ENCODE results near the gene HELLS. TPM values are rescaled to one million over a fixed set of nuclear protein-coding genes. Genes with fewer than 3 reads are reported as not detected.

Gene HELLS
- total RNA-seq, 6 experiments from 2014 or later = 1.3 to 12.8 (median 3.3) TPM

- DNase-seq (no peak), ATAC-seq (no peak)
- TF ChIP-seq POLR2A (IDR thresholded peaks at IDR 0.05) (no peak), CTCF (IDR thresholded peaks at IDR 0.05) (no peak)
- no peaks in the 10 kb centered on the region for H3K27me3 ChIP-seq
- no peak overlapping the region for H3K4me3 ChIP-seq
- no peak overlapping the region for H3K27ac ChIP-seq
- intact Hi-C loops (cut with DNase I) = no loop called here
- no peaks in the 10 kb centered on the region for H3K4me1 ChIP-seq
- no peaks in the 10 kb centered on the region for H3K9me3 ChIP-seq
- H3K36me3 ChIP-seq = no peaks in the 10 kb centered on the region
- WGBS (ENCODE audit: insufficient coverage, low coverage, low lambda C conversion rate, missing lambda C conversion rate) = 88% methylated on average over 1 of the region's 1 CpG
Observed at GRCh38 chr10:94622666-94623205, 77.1 kb downstream of the HELLS start.

GRCh38 chr10:94623572-94623971 is 78.0 kb downstream of the HELLS start:
- 92% methylated on average over 2 of the region's 2 CpGs for WGBS (ENCODE audit: insufficient coverage, low coverage, low lambda C conversion rate, missing lambda C conversion rate)
- DNase-seq = no peak
- no peak for ATAC-seq

GRCh38 chr10:94626476-94626875 is 80.9 kb downstream of the HELLS start:
- WGBS (ENCODE audit: insufficient coverage, low coverage, low lambda C conversion rate, missing lambda C conversion rate) = 95% methylated on average over 2 of the region's 2 CpGs
- H3K27me3 ChIP-seq = no peaks in the 10 kb centered on the region
- H3K9me3 ChIP-seq = no peaks in the 10 kb centered on the region
- no peak for DNase-seq
- no peak for ATAC-seq
- no peak overlapping the region for H3K4me3 ChIP-seq
- TF ChIP-seq CTCF (IDR thresholded peaks at IDR 0.05) (no peak), POLR2A (IDR thresholded peaks at IDR 0.05) (no peak)
- intact Hi-C loops (cut with DNase I) = no loop called here
- H3K4me1 ChIP-seq = peaks cover 0 to 7% (median 2%) of the 10 kb centered on the region in 4 donors
- H3K36me3 ChIP-seq = no peaks in the 10 kb centered on the region
- no peak overlapping the region for H3K27ac ChIP-seq

More at GRCh38 chr10:94623572-94623971, 78.0 kb downstream of the HELLS start:
- H3K27ac ChIP-seq = no peak overlapping the region
- no peaks in the 10 kb centered on the region for H3K9me3 ChIP-seq
- H3K4me3 ChIP-seq = no peak overlapping the region
- TF ChIP-seq CTCF (IDR thresholded peaks at IDR 0.05) (no peak), POLR2A (IDR thresholded peaks at IDR 0.05) (no peak)
- no peaks in the 10 kb centered on the region for H3K4me1 ChIP-seq
- intact Hi-C loops (cut with DNase I) = no loop called here
- no peaks in the 10 kb centered on the region for H3K36me3 ChIP-seq
- H3K27me3 ChIP-seq = no peaks in the 10 kb centered on the region

GRCh38 chr10:94627511-94627910 is 81.9 kb downstream of the HELLS start:
- no peak for TF ChIP-seq CTCF (IDR thresholded peaks at IDR 0.05)
- TF ChIP-seq POLR2A (IDR thresholded peaks at IDR 0.05) = no peak
- DNase-seq = no peak
- ATAC-seq = no peak
- Histone ChIP-seq H3K27me3 (no peaks in the 10 kb centered on the region), H3K27ac (no peak overlapping the region), H3K36me3 (no peaks in the 10 kb centered on the region), H3K4me1 (peaks cover 0 to 7% (median 2%) of the 10 kb centered on the region in 4 donors), H3K9me3 (no peaks in the 10 kb centered on the region), H3K4me3 (no peak overlapping the region)
- intact Hi-C loops (cut with DNase I) = no loop called here
- 80% methylated on average over 1 of the region's 1 CpG for WGBS (ENCODE audit: insufficient coverage, low coverage, low lambda C conversion rate, missing lambda C conversion rate)

Data from right lobe of liver (tissue), 6 donors.